SU-DHL-6 (cell line): ENCODE measurements around the gene ECSCR.
"Not testable (repeated sequence)": the region's sequence is repeated elsewhere in the genome, so short reads cannot be mapped to it uniquely, and the experiment has no call there.

ENCODE experiments used
- H2AFZ ChIP-seq: fragments of 200-600 bp; sonication (generic); 2 replicates; pipeline ENCODE4 v1.6.1; 2014; ENCODE audit warnings: low read depth, mild to moderate bottlenecking, moderate library complexity, mixed read lengths, antibody characterized with exemption, low read length; ENCODE audit not compliant: severe bottlenecking
- H3F3A ChIP-seq: fragments of 200-600 bp; shearing (Covaris generic); 2 replicates; pipeline ENCODE4 v1.6.0; 2016; ENCODE audit warnings: antibody characterized with exemption, mild to moderate bottlenecking; ENCODE audit not compliant: insufficient read depth
- H3K27ac ChIP-seq: fragments of 200-600 bp; sonication (generic); 2 replicates; pipeline ENCODE4 v1.5.1; 2016; ENCODE audit warnings: low read depth, mild to moderate bottlenecking, low read length, moderate library complexity, mixed read lengths
- H3K27me3 ChIP-seq: fragments of 200-600 bp; sonication (generic), shearing (Covaris generic); 2 replicates; pipeline ENCODE4 v1.6.0; 2014; ENCODE audit warnings: mild to moderate bottlenecking, low read length
- H3K36me3 ChIP-seq: fragments of 200-600 bp; sonication (generic); 2 replicates; pipeline ENCODE4 v1.6.1; 2014; ENCODE audit warnings: mild to moderate bottlenecking, low read length, mixed read lengths
- H3K4me2 ChIP-seq: fragments of 300-600, 200-600 bp; shearing (Covaris generic), sonication (generic); 2 replicates; pipeline ENCODE4 v1.6.0; 2014; ENCODE audit warnings: low read length, low read depth, mild to moderate bottlenecking; ENCODE audit not compliant: poor library complexity, severe bottlenecking
- H3K4me3 ChIP-seq: fragments of 200-600 bp; sonication (generic); 2 replicates; pipeline ENCODE4 v1.5.1; 2014; ENCODE audit warnings: antibody characterized with exemption, low read length, mild to moderate bottlenecking, mixed read lengths; ENCODE audit not compliant: insufficient read depth, poor library complexity, severe bottlenecking
- H3K79me2 ChIP-seq: fragments of 200-600 bp; sonication (generic); 2 replicates; pipeline ENCODE4 v1.6.1; 2014; ENCODE audit warnings: mild to moderate bottlenecking, low read length, moderate library complexity; ENCODE audit not compliant: insufficient read depth
- H3K9ac ChIP-seq: fragments of 200-600 bp; sonication (generic); 2 replicates; pipeline ENCODE4 v1.7.0; 2014; ENCODE audit warnings: mild to moderate bottlenecking, low read length
- H3K9me2 ChIP-seq: fragments of 200-600 bp; sonication (generic); replicated peaks from 2 replicates; pipeline ENCODE4 v1.6.1; 2014; ENCODE audit warnings: low read length; ENCODE audit not compliant: insufficient read depth
- H3K9me3 ChIP-seq: fragments of 200-600 bp; sonication (generic); 2 replicates; pipeline ENCODE4 v1.6.1; 2014; ENCODE audit warnings: low read length, mixed read lengths; ENCODE audit not compliant: insufficient read depth
- H4K20me1 ChIP-seq: fragments of 200-600 bp; sonication (generic); 2 replicates; pipeline ENCODE4 v1.6.1; 2014; ENCODE audit warnings: low read depth, mild to moderate bottlenecking, antibody characterized with exemption, low read length, moderate library complexity, mixed read lengths
- CTCF ChIP-seq: fragments of 200-600 bp; sonication (generic); IDR thresholded peaks from one replicate; pipeline ENCODE4 v1.5.1; 2017; ENCODE audit warnings: antibody characterized with exemption, mild to moderate bottlenecking, low read length, moderate library complexity; ENCODE audit not compliant: insufficient read depth, poor library complexity, severe bottlenecking
- EZH2phosphoT487 ChIP-seq: fragments of 200-600 bp; sonication (generic), shearing (Covaris generic); conservative IDR thresholded peaks from 2 replicates; pipeline ENCODE4 v1.6.1; 2018; ENCODE audit warnings: mild to moderate bottlenecking, antibody characterized with exemption, low read length, moderate library complexity, mixed read lengths

ECSCR gene

GRCh38 chr5:139482050-139482889 is 19.7 kb upstream of the ECSCR start, which contains the start of gene STING1:
Gene STING1, minus strand, starts transcription at chr5:139482758. Its CDS starts 1,054 bp downstream, at chr5:139481704.
- Histone ChIP-seq H3K79me2 (no peaks in the 10 kb centered on the region), H4K20me1 (no peaks in the 10 kb centered on the region), H3K27ac (no peak within 1 kb of the TSS), H3K36me3 (no peaks in the 10 kb centered on the region), H3K27me3 (no peaks in the 10 kb centered on the region), H2AFZ (no peak within 1 kb of the TSS), H3K9ac (no peak within 1 kb of the TSS), H3K4me2 (no peak within 1 kb of the TSS), H3F3A (no peaks in the 10 kb centered on the region), H3K4me3 (no peak within 1 kb of the TSS), H3K9me2 (no peaks in the 10 kb centered on the region), H3K9me3 (no peaks in the 10 kb centered on the region)
- no peak for TF ChIP-seq CTCF
- TF ChIP-seq EZH2phosphoT487, result no peak

- H3K9ac ChIP-seq, result no peak overlapping the region
- H3K9me3 ChIP-seq, result no peaks in the 10 kb centered on the region
- H3K9me2 ChIP-seq, result no peaks in the 10 kb centered on the region
- TF ChIP-seq CTCF (no peak), EZH2phosphoT487 (no peak)
- no peaks in the 10 kb centered on the region for H3K36me3 ChIP-seq
- no peak overlapping the region for H3K4me2 ChIP-seq
- H3K79me2 ChIP-seq, result no peaks in the 10 kb centered on the region
- no peaks in the 10 kb centered on the region for H4K20me1 ChIP-seq
- H2AFZ ChIP-seq, result no peak overlapping the region
- H3K27ac ChIP-seq, result no peak overlapping the region
- no peaks in the 10 kb centered on the region for H3K27me3 ChIP-seq
- no peak overlapping the region for H3K4me3 ChIP-seq
- no peaks in the 10 kb centered on the region for H3F3A ChIP-seq
Measured at GRCh38 chr5:139481580-139482049, 19.1 kb upstream of the ECSCR start.

DNA sequence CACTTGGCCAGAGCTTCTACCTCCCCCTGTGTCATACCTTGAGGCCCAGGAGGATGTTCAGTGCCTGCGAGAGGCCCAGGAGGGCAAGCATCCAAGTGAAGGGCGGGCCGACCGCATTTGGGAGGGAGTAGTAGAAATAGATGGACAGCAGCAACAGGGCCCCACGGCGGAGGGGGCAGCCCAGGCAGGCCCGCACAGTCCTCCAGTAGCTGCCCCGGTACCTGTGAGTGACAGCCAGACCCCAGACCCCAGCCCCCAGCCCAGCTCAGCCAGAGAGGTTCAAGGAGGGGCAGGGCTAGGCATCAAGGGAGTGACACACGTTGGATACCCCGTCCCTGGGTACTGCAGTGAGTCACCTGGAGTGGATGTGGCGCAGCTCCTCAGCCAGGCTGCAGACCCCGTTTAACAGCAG is 18.6 kb upstream of the ECSCR start:
- Histone ChIP-seq H3K9ac (no peak overlapping the region), H3K27me3 (no peaks in the 10 kb centered on the region), H4K20me1 (no peaks in the 10 kb centered on the region), H3K4me3 (no peak overlapping the region), H3K4me2 (no peak overlapping the region), H3K36me3 (no peaks in the 10 kb centered on the region), H3K9me2 (no peaks in the 10 kb centered on the region), H3K9me3 (no peaks in the 10 kb centered on the region), H3F3A (no peaks in the 10 kb centered on the region), H3K27ac (no peak overlapping the region), H3K79me2 (no peaks in the 10 kb centered on the region), H2AFZ (no peak overlapping the region)
- TF ChIP-seq EZH2phosphoT487, result no peak
- TF ChIP-seq CTCF, result no peak

DNA sequence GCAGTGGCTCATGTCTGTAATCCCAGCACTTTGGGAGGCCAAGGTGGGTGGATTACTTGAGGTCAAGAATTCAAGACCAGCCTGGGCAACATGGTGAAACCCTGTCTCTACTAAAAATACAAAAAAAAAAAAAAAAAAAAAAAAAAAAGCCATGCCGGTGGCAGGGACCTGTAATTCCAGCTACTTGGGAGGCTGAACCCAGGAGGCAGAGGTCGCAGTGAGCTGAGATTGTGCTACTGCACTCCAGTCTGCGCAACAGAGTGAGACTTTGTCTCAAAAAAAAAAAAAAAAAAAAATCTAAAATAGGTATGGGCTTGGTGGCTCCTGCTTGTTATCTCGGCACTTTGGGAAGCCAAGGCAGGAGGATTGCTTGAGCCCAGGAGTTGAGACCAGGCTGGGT is 17.2 kb upstream of the ECSCR start:
- H3K27ac ChIP-seq, H3K4me2 ChIP-seq, H3K36me3 ChIP-seq, H4K20me1 ChIP-seq, H3K9ac ChIP-seq, H3F3A ChIP-seq, H3K9me3 ChIP-seq, H3K79me2 ChIP-seq, H3K9me2 ChIP-seq, H3K4me3 ChIP-seq, H3K27me3 ChIP-seq, H2AFZ ChIP-seq: not testable (repeated sequence)

- H3K4me2 ChIP-seq, H3K9me2 ChIP-seq, H3K79me2 ChIP-seq, H4K20me1 ChIP-seq, H3K27me3 ChIP-seq, H3K27ac ChIP-seq, H3K9me3 ChIP-seq, H2AFZ ChIP-seq, H3F3A ChIP-seq, H3K9ac ChIP-seq, H3K36me3 ChIP-seq, H3K4me3 ChIP-seq: not testable (repeated sequence)
Measured at GRCh38 chr5:139478657-139479423, 16.3 kb upstream of the ECSCR start.
